Stimulated activated CD4-positive, alpha-beta T cell treated with anti-CD3 and anti-CD28 coated beads, Interleukin-12 subunit alpha, Interleukin-12 subunit beta, amount 100 ng/mL, for 48 hours (primary cell): ENCODE data around the gene TMEM179.

ENCODE experiments used
- DNase-seq, 3 donors: peaks; one replicate each; pipeline ENCODE4 v3.0.0-alpha.2; 2020; ENCODE audit warnings: low read depth in 2 of 3, low spot score in 1 of 3

TMEM179 gene

GRCh38 chr14:104545942-104546501 lies 58.5 kb downstream of the TMEM179 start:
- no peak for DNase-seq

- no peak for DNase-seq
These were observed 59.2 kb downstream of the TMEM179 start for GRCh38 chr14:104545151-104545941.

- DNase-seq, result no peak
These were observed 60.1 kb downstream of the TMEM179 start for GRCh38 chr14:104544362-104544961.

GRCh38 chr14:104542871-104543830 lies 61.4 kb downstream of the TMEM179 start:
- no peak for DNase-seq

- DNase-seq, result no peak
These were observed 62.6 kb downstream of the TMEM179 start for GRCh38 chr14:104541905-104542465.
